Epithelial cell of proximal tubule (primary cell): ENCODE results near the gene CD79B. TPM values are rescaled to one million over a fixed set of nuclear protein-coding genes. Genes with fewer than 3 reads are reported as not detected.

Experiments used
- DNase-seq: peaks from one replicate; pipeline ENCODE4 v3.0.0-alpha.2; 2011; ENCODE audit warnings: low read depth
- H3K4me3 ChIP-seq: 2 replicates; pipeline ENCODE4 v1.5.1; 2011; ENCODE audit warnings: low read depth, mild to moderate bottlenecking, low read length
- total RNA-seq: library from RNA; depleted of rRNA; stranded (reverse); fragments of >200 nt; gene quantifications from 2 replicates; pipeline ENCODE4 v1.2.3, GENCODE V29; 2015
- TF ChIP-seq, protein P1 (sequence below): conservative IDR thresholded peaks from 2 replicates; pipeline ENCODE4 v1.5.1; 2012; ENCODE audit warnings: low read depth, mild to moderate bottlenecking, low read length

CD79B gene
- total RNA-seq, 1 donor from 2014 or later = not detected

- no peak overlapping the region for H3K4me3 ChIP-seq
- DNase-seq = no peak
- TF ChIP-seq, protein P1, sequence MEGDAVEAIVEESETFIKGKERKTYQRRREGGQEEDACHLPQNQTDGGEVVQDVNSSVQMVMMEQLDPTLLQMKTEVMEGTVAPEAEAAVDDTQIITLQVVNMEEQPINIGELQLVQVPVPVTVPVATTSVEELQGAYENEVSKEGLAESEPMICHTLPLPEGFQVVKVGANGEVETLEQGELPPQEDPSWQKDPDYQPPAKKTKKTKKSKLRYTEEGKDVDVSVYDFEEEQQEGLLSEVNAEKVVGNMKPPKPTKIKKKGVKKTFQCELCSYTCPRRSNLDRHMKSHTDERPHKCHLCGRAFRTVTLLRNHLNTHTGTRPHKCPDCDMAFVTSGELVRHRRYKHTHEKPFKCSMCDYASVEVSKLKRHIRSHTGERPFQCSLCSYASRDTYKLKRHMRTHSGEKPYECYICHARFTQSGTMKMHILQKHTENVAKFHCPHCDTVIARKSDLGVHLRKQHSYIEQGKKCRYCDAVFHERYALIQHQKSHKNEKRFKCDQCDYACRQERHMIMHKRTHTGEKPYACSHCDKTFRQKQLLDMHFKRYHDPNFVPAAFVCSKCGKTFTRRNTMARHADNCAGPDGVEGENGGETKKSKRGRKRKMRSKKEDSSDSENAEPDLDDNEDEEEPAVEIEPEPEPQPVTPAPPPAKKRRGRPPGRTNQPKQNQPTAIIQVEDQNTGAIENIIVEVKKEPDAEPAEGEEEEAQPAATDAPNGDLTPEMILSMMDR = no peak
Measured at GRCh38 chr17:63932721-63933120, 590 bp upstream of the CD79B start.

DNA sequence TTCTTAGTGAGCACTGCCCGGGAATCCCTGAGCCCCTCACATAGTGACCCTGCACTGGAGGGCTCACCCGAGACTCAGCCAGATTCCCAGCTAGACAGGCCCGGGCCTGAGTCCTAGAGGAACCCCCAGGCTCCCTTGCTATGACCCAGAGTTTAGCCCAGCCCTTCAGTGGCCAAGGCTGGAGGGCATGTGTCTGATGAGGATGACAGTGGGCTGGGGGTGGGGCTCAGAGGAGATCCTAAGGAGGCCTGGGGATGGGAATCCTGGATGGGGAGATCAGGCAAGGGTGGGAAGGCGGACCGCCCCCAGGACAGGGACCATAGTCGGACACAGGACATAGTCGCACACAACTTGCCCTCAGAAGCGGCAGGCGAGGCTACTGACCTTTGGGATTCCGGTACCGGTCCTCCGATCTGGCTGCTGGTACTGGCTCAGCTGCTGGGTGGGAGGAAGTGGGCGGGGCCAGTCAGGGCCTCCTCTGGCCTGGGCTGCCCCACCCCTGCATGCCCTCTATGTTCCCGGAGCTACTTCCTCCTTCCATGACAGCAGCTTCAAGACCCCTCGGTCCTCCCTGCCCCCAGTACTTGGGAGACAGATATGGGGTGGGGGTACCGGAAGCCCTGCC lies 1.1 kb downstream of the CD79B start:
- no peak overlapping the region for H3K4me3 ChIP-seq
- DNase-seq = no peak
- TF ChIP-seq, protein P1 = no peak

GRCh38 chr17:63929860-63930766 lies 2.0 kb downstream of the CD79B start:
- H3K4me3 ChIP-seq = no peak overlapping the region
- DNase-seq = no peak
- TF ChIP-seq, protein P1 = no peak

DNA sequence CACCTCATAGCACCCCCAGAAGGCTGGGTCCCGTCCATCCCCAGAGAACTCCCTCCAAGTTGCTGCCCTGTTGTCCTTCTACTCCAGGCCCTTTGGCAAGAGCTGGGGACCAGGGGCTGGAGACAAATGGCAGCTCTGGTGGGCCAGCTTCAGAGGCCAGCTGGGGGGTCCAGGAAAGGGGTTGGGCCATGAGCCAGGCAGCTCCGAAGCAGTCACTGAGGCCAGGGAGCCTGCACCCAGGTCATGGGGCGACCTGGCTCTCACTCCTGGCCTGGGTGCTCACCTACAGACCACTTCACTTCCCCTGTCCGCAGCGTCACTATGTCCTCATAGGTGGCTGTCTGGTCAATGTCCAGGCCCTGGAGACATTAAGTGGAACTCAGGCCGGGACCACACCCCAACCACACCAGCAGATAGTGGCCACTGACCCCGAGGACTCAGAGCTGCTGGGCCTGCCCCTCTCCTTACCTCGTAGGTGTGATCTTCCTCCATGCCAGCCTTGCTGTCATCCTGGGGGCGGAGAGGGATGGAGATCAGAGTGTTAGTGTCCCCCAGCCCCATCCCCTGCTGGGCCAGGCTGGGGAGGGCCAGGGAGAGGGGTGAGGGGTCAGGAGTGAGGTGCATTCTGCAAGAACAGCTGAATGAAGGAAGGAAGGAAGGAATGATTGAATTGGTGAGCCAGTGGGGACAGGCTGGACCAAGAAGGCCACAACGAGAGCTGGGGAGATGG lies 3.0 kb downstream of the CD79B start:
- TF ChIP-seq, protein P1 = no peak
- DNase-seq = no peak
- H3K4me3 ChIP-seq = no peak overlapping the region

- no peak overlapping the region for H3K4me3 ChIP-seq
- DNase-seq = no peak
- TF ChIP-seq, protein P1 = no peak
Measured at GRCh38 chr17:63928172-63928666, 3.9 kb downstream of the CD79B start.

GRCh38 chr17:63927464-63928171 lies 4.5 kb downstream of the CD79B start:
- H3K4me3 ChIP-seq = no peak overlapping the region
- no peak for DNase-seq
- TF ChIP-seq, protein P1 = no peak
